Activated naive CD4-positive, alpha-beta T cell treated with anti-CD3 and anti-CD28 coated beads, Interleukin-2, amount 50 U/mL, for 24 hours (primary cell): Measurements from ENCODE around the gene HPS3.
"Not testable (repeated sequence)": the region's sequence is repeated elsewhere in the genome, so short reads cannot be mapped to it uniquely, and the experiment has no call there.

Source experiments
- H3K27ac Mint-ChIP-seq: one replicate; pipeline ENCODE4 v1.8.0; 2021; ENCODE audit warnings: mild to moderate bottlenecking, mixed read lengths
- H3K27me3 Mint-ChIP-seq: one replicate; pipeline ENCODE4 v1.8.0; 2021; ENCODE audit warnings: mixed read lengths
- H3K36me3 Mint-ChIP-seq: one replicate; pipeline ENCODE4 v1.8.0; 2021; ENCODE audit warnings: mixed read lengths
- H3K4me1 Mint-ChIP-seq: one replicate; pipeline ENCODE4 v1.8.0; 2021; ENCODE audit warnings: mixed read lengths
- H3K4me3 Mint-ChIP-seq: one replicate; pipeline ENCODE4 v1.8.0; 2021; ENCODE audit warnings: mild to moderate bottlenecking, mixed read lengths
- H3K9me3 Mint-ChIP-seq: one replicate; pipeline ENCODE4 v1.8.0; 2021; ENCODE audit warnings: mixed read lengths

HPS3 gene

GRCh38 chr3:149129326-149130205 is at the start of gene HPS3:
HPS3 (plus strand) TSS chr3:149129638; CDS start chr3:149129724, 86 bp downstream.
- H3K4me3 Mint-ChIP-seq = peak within 1 kb of the TSS; percentile 97
- no peaks in the 10 kb centered on the region for H3K9me3 Mint-ChIP-seq
- H3K27ac Mint-ChIP-seq = peak within 1 kb of the TSS; percentile 49
- peaks cover 43% of the 10 kb centered on the region for H3K4me1 Mint-ChIP-seq
- H3K27me3 Mint-ChIP-seq = no peaks in the 10 kb centered on the region
- peaks cover 4% of the 10 kb centered on the region for H3K36me3 Mint-ChIP-seq

- H3K36me3 Mint-ChIP-seq = peaks cover 10% of the 10 kb centered on the region
- no peaks in the 10 kb centered on the region for H3K9me3 Mint-ChIP-seq
- H3K27me3 Mint-ChIP-seq = no peaks in the 10 kb centered on the region
- peaks cover 25% of the 10 kb centered on the region for H3K4me1 Mint-ChIP-seq
- H3K4me3 Mint-ChIP-seq = no peak overlapping the region
- H3K27ac Mint-ChIP-seq = no peak overlapping the region
Measured at GRCh38 chr3:149080011-149080698, 49.3 kb upstream of the HPS3 start.

- Mint-ChIP-seq H3K4me1 (peaks cover 30% of the 10 kb centered on the region), H3K36me3 (peaks cover 10% of the 10 kb centered on the region), H3K9me3 (no peaks in the 10 kb centered on the region), H3K4me3 (no peak overlapping the region), H3K27ac (no peak overlapping the region), H3K27me3 (no peaks in the 10 kb centered on the region)
Measured at GRCh38 chr3:149080699-149081091, 48.7 kb upstream of the HPS3 start.

GRCh38 chr3:149081772-149082171 is 47.7 kb upstream of the HPS3 start:
- H3K4me1 Mint-ChIP-seq = peaks cover 34% of the 10 kb centered on the region
- H3K36me3 Mint-ChIP-seq = peaks cover 10% of the 10 kb centered on the region
- H3K27ac Mint-ChIP-seq = no peak overlapping the region
- no peaks in the 10 kb centered on the region for H3K27me3 Mint-ChIP-seq
- H3K9me3 Mint-ChIP-seq = no peaks in the 10 kb centered on the region
- no peak overlapping the region for H3K4me3 Mint-ChIP-seq

GRCh38 chr3:149085828-149086231 is 43.6 kb upstream of the HPS3 start:
- Mint-ChIP-seq H3K27ac (peak overlapping the region; percentile 66), H3K4me1 (peaks cover 28% of the 10 kb centered on the region), H3K9me3 (no peaks in the 10 kb centered on the region), H3K4me3 (peak overlapping the region; percentile 96), H3K27me3 (no peaks in the 10 kb centered on the region), H3K36me3 (peaks cover 3% of the 10 kb centered on the region)

GRCh38 chr3:149086232-149086988 is 43.0 kb upstream of the HPS3 start, which contains the start of gene HLTF:
HLTF (minus strand) TSS chr3:149086533; CDS start chr3:149086336, 197 bp downstream.
- H3K27me3 Mint-ChIP-seq = no peaks in the 10 kb centered on the region
- no peaks in the 10 kb centered on the region for H3K9me3 Mint-ChIP-seq
- H3K4me3 Mint-ChIP-seq = peak within 1 kb of the TSS; percentile 96
- peak within 1 kb of the TSS; percentile 66 for H3K27ac Mint-ChIP-seq
- peaks cover 3% of the 10 kb centered on the region for H3K36me3 Mint-ChIP-seq
- peaks cover 28% of the 10 kb centered on the region for H3K4me1 Mint-ChIP-seq

GRCh38 chr3:149087208-149087607 is 42.2 kb upstream of the HPS3 start:
- H3K36me3 Mint-ChIP-seq = peaks cover 3% of the 10 kb centered on the region
- H3K4me1 Mint-ChIP-seq = peaks cover 28% of the 10 kb centered on the region
- no peaks in the 10 kb centered on the region for H3K27me3 Mint-ChIP-seq
- H3K9me3 Mint-ChIP-seq = no peaks in the 10 kb centered on the region
- H3K27ac Mint-ChIP-seq = no peak overlapping the region
- no peak overlapping the region for H3K4me3 Mint-ChIP-seq

- Mint-ChIP-seq H3K27me3 (no peaks in the 10 kb centered on the region), H3K4me3 (no peak overlapping the region), H3K4me1 (peaks cover 18% of the 10 kb centered on the region), H3K9me3 (no peaks in the 10 kb centered on the region), H3K36me3 (peaks cover 2% of the 10 kb centered on the region), H3K27ac (no peak overlapping the region)
Measured at GRCh38 chr3:149089395-149089794, 40.0 kb upstream of the HPS3 start.

GRCh38 chr3:149090461-149090860 is 39.0 kb upstream of the HPS3 start:
- Mint-ChIP-seq H3K4me1 (peaks cover 8% of the 10 kb centered on the region), H3K36me3 (no peaks in the 10 kb centered on the region), H3K4me3 (no peak overlapping the region)

GRCh38 chr3:149090907-149091306 is 38.5 kb upstream of the HPS3 start:
- H3K4me1 Mint-ChIP-seq = peaks cover 4% of the 10 kb centered on the region
- no peaks in the 10 kb centered on the region for H3K9me3 Mint-ChIP-seq
- H3K36me3 Mint-ChIP-seq = no peaks in the 10 kb centered on the region
- no peaks in the 10 kb centered on the region for H3K27me3 Mint-ChIP-seq
- no peak overlapping the region for H3K27ac Mint-ChIP-seq
- H3K4me3 Mint-ChIP-seq = no peak overlapping the region

More at GRCh38 chr3:149090461-149090860, 39.0 kb upstream of the HPS3 start:
- H3K27ac Mint-ChIP-seq = no peak overlapping the region
- no peaks in the 10 kb centered on the region for H3K27me3 Mint-ChIP-seq
- no peaks in the 10 kb centered on the region for H3K9me3 Mint-ChIP-seq

GRCh38 chr3:149091983-149092382 is 37.5 kb upstream of the HPS3 start:
- H3K27ac Mint-ChIP-seq = no peak overlapping the region
- H3K27me3 Mint-ChIP-seq = no peaks in the 10 kb centered on the region
- no peak overlapping the region for H3K4me3 Mint-ChIP-seq
- no peaks in the 10 kb centered on the region for H3K4me1 Mint-ChIP-seq
- no peaks in the 10 kb centered on the region for H3K36me3 Mint-ChIP-seq
- no peaks in the 10 kb centered on the region for H3K9me3 Mint-ChIP-seq

- no peak overlapping the region for H3K27ac Mint-ChIP-seq
- H3K27me3 Mint-ChIP-seq = no peaks in the 10 kb centered on the region
- H3K36me3 Mint-ChIP-seq = no peaks in the 10 kb centered on the region
- no peaks in the 10 kb centered on the region for H3K9me3 Mint-ChIP-seq
- no peaks in the 10 kb centered on the region for H3K4me1 Mint-ChIP-seq
- H3K4me3 Mint-ChIP-seq = no peak overlapping the region
Measured at GRCh38 chr3:149095487-149095886, 34.0 kb upstream of the HPS3 start.

- H3K27ac Mint-ChIP-seq, H3K36me3 Mint-ChIP-seq, H3K9me3 Mint-ChIP-seq, H3K27me3 Mint-ChIP-seq, H3K4me1 Mint-ChIP-seq, H3K4me3 Mint-ChIP-seq: not testable (repeated sequence)
Measured at GRCh38 chr3:149097987-149098386, 31.5 kb upstream of the HPS3 start.

GRCh38 chr3:149101154-149101553 is 28.3 kb upstream of the HPS3 start:
- H3K4me3 Mint-ChIP-seq = no peak overlapping the region
- H3K27me3 Mint-ChIP-seq = no peaks in the 10 kb centered on the region
- H3K4me1 Mint-ChIP-seq = no peaks in the 10 kb centered on the region
- H3K9me3 Mint-ChIP-seq = no peaks in the 10 kb centered on the region
- H3K27ac Mint-ChIP-seq = no peak overlapping the region
- H3K36me3 Mint-ChIP-seq = no peaks in the 10 kb centered on the region

- no peaks in the 10 kb centered on the region for H3K36me3 Mint-ChIP-seq
- no peak overlapping the region for H3K4me3 Mint-ChIP-seq
- H3K27me3 Mint-ChIP-seq = no peaks in the 10 kb centered on the region
- H3K4me1 Mint-ChIP-seq = no peaks in the 10 kb centered on the region
- no peaks in the 10 kb centered on the region for H3K9me3 Mint-ChIP-seq
- no peak overlapping the region for H3K27ac Mint-ChIP-seq
Measured at GRCh38 chr3:149101641-149102040, 27.8 kb upstream of the HPS3 start.
